GM23338 (cell line): ENCODE measurements around the gene OGT. TPM values are rescaled to one million over a fixed set of nuclear protein-coding genes. Genes with fewer than 3 reads are reported as not detected.
A peak's percentile ranks its signal among the peaks of the same experiment; 100 is the strongest.

ENCODE experiments used
- ATAC-seq: fragments of 200-7000 bp; cut with Tn5 transposase; 3 replicates; pipeline ENCODE4 v1.9.1; 2020
- DNase-seq: peaks from one replicate; pipeline ENCODE4 v3.0.0-alpha.2; 2015; ENCODE audit warnings: low spot score
- H2AFZ ChIP-seq: fragments of 200-600 bp; sonication (generic); 2 replicates; pipeline ENCODE4 v1.8.0; 2016; ENCODE audit warnings: antibody characterized with exemption, mild to moderate bottlenecking, moderate library complexity
- H3F3A ChIP-seq: fragments of 200-600 bp; sonication (generic); replicated peaks from 2 replicates; pipeline ENCODE4 v1.8.0; 2017; ENCODE audit warnings: antibody characterized with exemption, mixed run types, low read depth
- H3K27ac ChIP-seq: fragments of 200-600 bp; sonication (generic); 2 replicates; pipeline ENCODE4 v1.6.1; 2016; ENCODE audit warnings: low read depth
- H3K27me3 ChIP-seq: fragments of 200-600 bp; sonication (generic); 2 replicates; pipeline ENCODE4 v1.8.0; 2016; ENCODE audit warnings: mild to moderate bottlenecking, mixed run types, moderate library complexity; ENCODE audit not compliant: insufficient read depth
- H3K36me3 ChIP-seq: fragments of 200-600 bp; sonication (generic); 2 replicates; pipeline ENCODE4 v1.8.0; 2016; ENCODE audit warnings: mild to moderate bottlenecking; ENCODE audit not compliant: insufficient read depth
- H3K4me1 ChIP-seq: fragments of 200-600 bp; sonication (generic); 2 replicates; pipeline ENCODE4 v1.8.0; 2016; ENCODE audit warnings: mild to moderate bottlenecking, moderate library complexity; ENCODE audit not compliant: insufficient read depth
- H3K4me2 ChIP-seq: fragments of 200-600 bp; sonication (generic); 2 replicates; pipeline ENCODE4 v1.7.1; 2017; ENCODE audit warnings: mixed run types
- H3K4me3 ChIP-seq: fragments of 200-600 bp; sonication (generic); 2 replicates; pipeline ENCODE4 v1.6.1; 2016; ENCODE audit warnings: mixed run types
- H3K79me2 ChIP-seq: fragments of 200-600 bp; sonication (generic); replicated peaks from 2 replicates; pipeline ENCODE4 v1.8.0; 2017; ENCODE audit warnings: mild to moderate bottlenecking; ENCODE audit not compliant: insufficient read depth
- H3K9me2 ChIP-seq: fragments of 200-600 bp; sonication (generic); 2 replicates; pipeline ENCODE4 v1.8.0; 2017; ENCODE audit not compliant: insufficient read depth
- H4K20me1 ChIP-seq: fragments of 200-600 bp; sonication (generic); replicated peaks from 2 replicates; pipeline ENCODE4 v1.8.0; 2017; ENCODE audit warnings: mild to moderate bottlenecking; ENCODE audit not compliant: insufficient read depth
- H3K27ac Mint-ChIP-seq: 2 replicates; pipeline ENCODE4 v1.8.0; 2020; ENCODE audit warnings: inconsistent platforms, mild to moderate bottlenecking, moderate library complexity, mixed read lengths
- H3K27me3 Mint-ChIP-seq: 3 replicates; pipeline ENCODE4 v1.8.0; 2022; ENCODE audit warnings: low read depth, mild to moderate bottlenecking, moderate library complexity, mixed read lengths, inconsistent platforms; ENCODE audit not compliant: insufficient read depth, poor library complexity
- H3K36me3 Mint-ChIP-seq: 3 replicates; pipeline ENCODE4 v1.8.0; 2021; ENCODE audit warnings: low read depth, mild to moderate bottlenecking, inconsistent platforms, moderate library complexity, mixed read lengths
- H3K4me1 Mint-ChIP-seq: 3 replicates; pipeline ENCODE4 v1.8.0; 2020; ENCODE audit warnings: mild to moderate bottlenecking, inconsistent platforms, mixed read lengths
- H3K4me3 Mint-ChIP-seq: 3 replicates; pipeline ENCODE4 v1.8.0; 2021; ENCODE audit warnings: moderate library complexity, mild to moderate bottlenecking, inconsistent platforms, mixed read lengths
- H3K9me3 Mint-ChIP-seq: 3 replicates; pipeline ENCODE4 v1.8.0; 2020; ENCODE audit warnings: moderate library complexity, mild to moderate bottlenecking, inconsistent platforms, mixed read lengths
- CREB1 ChIP-seq: fragments of 250-450 bp; sonication (Bioruptor Pico); IDR thresholded peaks from 2 replicates; pipeline ENCODE4 v1.5.0; 2020; ENCODE audit warnings: low read depth, mild to moderate bottlenecking, moderate library complexity
- ETS1 ChIP-seq: IDR thresholded peaks from 2 replicates; pipeline ENCODE4 v1.6.1; 2016; ENCODE audit warnings: antibody characterized with exemption
- EZH2phosphoT487 ChIP-seq: fragments of 200-600 bp; sonication (generic); IDR thresholded peaks from one replicate; pipeline ENCODE4 v1.8.1; 2018; ENCODE audit warnings: antibody characterized with exemption; ENCODE audit not compliant: unreplicated experiment
- JUNB ChIP-seq: IDR thresholded peaks from one replicate; pipeline ENCODE4 v1.6.1; 2016; ENCODE audit warnings: antibody characterized with exemption; ENCODE audit not compliant: unreplicated experiment
- NANOG ChIP-seq: IDR thresholded peaks from 2 replicates; pipeline ENCODE4 v1.6.1; 2016; ENCODE audit warnings: antibody characterized with exemption, borderline replicate concordance
- POLR2AphosphoS5 ChIP-seq: IDR thresholded peaks from 2 replicates; pipeline ENCODE4 v1.6.1; 2016; ENCODE audit warnings: antibody characterized with exemption, low read depth
- STAT1 ChIP-seq: IDR thresholded peaks from one replicate; pipeline ENCODE4 v1.6.1; 2016; ENCODE audit warnings: antibody characterized with exemption; ENCODE audit not compliant: unreplicated experiment
- ZNF114 ChIP-seq: fragments of 250-450 bp; sonication (Bioruptor Pico); IDR thresholded peaks from 2 replicates; pipeline ENCODE4 v1.5.0; 2020; ENCODE audit warnings: mild to moderate bottlenecking, moderate library complexity
- polyA plus RNA-seq: library from polyadenylated mRNA; unstranded; fragments of >200 nt; fragmentation: Nextera tagmentation; extraction: Ambion mirVana; gene quantifications from 2 replicates; pipeline ENCODE4 v1.2.1, GENCODE V29; 2016
- total RNA-seq: library from RNA; depleted of rRNA; stranded (reverse); fragments of >200 nt; shearing (Covaris generic); gene quantifications from 2 replicates; pipeline ENCODE4 v1.2.3, GENCODE V29; 2014
- TF ChIP-seq, protein P1 (sequence below): IDR thresholded peaks from one replicate; pipeline ENCODE4 v1.6.1; 2018; ENCODE audit warnings: antibody characterized with exemption; ENCODE audit not compliant: unreplicated experiment
- TF ChIP-seq, protein P2 (sequence below), 2 experiments: fragments of 200-600 bp in 1 of 2; sonication (generic) in 1 of 2; conservative IDR thresholded peaks; 2 replicates each; pipeline versions ENCODE4 v1.5.1 to v1.6.1; 2016 to 2017; ENCODE audit warnings: antibody characterized with exemption in 2 of 2, low read depth in 2 of 2, mild to moderate bottlenecking in 2 of 2, moderate library complexity in 1 of 2

Gene OGT
- total and polyA plus RNA-seq, 2 experiments from 2014 or later: 43.3 to 163 TPM

DNA sequence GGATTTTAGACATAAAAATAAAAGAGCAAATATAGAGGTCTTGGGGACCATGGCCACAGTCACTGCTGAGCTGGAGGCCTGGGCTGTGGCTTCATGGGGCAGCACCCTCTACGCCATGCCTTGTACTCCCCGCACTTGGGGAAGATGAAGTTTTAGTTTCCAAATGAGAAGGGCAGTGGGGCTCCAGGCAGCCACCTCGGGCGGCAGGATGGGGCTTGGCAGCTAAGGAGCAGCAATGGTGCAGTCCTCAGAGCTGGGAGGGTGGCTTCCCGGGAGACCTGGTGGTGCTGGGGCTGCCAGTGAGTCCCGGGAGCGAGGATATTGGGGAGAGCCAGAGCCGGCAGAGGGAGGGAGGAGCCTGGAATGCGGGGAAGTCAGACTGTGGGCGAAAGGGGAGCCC is 83.0 kb downstream of the OGT start (continued):
- TF ChIP-seq, protein P1, sequence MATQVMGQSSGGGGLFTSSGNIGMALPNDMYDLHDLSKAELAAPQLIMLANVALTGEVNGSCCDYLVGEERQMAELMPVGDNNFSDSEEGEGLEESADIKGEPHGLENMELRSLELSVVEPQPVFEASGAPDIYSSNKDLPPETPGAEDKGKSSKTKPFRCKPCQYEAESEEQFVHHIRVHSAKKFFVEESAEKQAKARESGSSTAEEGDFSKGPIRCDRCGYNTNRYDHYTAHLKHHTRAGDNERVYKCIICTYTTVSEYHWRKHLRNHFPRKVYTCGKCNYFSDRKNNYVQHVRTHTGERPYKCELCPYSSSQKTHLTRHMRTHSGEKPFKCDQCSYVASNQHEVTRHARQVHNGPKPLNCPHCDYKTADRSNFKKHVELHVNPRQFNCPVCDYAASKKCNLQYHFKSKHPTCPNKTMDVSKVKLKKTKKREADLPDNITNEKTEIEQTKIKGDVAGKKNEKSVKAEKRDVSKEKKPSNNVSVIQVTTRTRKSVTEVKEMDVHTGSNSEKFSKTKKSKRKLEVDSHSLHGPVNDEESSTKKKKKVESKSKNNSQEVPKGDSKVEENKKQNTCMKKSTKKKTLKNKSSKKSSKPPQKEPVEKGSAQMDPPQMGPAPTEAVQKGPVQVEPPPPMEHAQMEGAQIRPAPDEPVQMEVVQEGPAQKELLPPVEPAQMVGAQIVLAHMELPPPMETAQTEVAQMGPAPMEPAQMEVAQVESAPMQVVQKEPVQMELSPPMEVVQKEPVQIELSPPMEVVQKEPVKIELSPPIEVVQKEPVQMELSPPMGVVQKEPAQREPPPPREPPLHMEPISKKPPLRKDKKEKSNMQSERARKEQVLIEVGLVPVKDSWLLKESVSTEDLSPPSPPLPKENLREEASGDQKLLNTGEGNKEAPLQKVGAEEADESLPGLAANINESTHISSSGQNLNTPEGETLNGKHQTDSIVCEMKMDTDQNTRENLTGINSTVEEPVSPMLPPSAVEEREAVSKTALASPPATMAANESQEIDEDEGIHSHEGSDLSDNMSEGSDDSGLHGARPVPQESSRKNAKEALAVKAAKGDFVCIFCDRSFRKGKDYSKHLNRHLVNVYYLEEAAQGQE: no peak
- TF ChIP-seq STAT1 (no peak), EZH2phosphoT487 (no peak), POLR2AphosphoS5 (no peak), CREB1 (no peak), NANOG (no peak)
- TF ChIP-seq, protein P2, sequence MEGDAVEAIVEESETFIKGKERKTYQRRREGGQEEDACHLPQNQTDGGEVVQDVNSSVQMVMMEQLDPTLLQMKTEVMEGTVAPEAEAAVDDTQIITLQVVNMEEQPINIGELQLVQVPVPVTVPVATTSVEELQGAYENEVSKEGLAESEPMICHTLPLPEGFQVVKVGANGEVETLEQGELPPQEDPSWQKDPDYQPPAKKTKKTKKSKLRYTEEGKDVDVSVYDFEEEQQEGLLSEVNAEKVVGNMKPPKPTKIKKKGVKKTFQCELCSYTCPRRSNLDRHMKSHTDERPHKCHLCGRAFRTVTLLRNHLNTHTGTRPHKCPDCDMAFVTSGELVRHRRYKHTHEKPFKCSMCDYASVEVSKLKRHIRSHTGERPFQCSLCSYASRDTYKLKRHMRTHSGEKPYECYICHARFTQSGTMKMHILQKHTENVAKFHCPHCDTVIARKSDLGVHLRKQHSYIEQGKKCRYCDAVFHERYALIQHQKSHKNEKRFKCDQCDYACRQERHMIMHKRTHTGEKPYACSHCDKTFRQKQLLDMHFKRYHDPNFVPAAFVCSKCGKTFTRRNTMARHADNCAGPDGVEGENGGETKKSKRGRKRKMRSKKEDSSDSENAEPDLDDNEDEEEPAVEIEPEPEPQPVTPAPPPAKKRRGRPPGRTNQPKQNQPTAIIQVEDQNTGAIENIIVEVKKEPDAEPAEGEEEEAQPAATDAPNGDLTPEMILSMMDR (conservative IDR thresholded peaks at IDR 0.05; ENCODE audit: low read depth in 2 of 2): no peak

DNA sequence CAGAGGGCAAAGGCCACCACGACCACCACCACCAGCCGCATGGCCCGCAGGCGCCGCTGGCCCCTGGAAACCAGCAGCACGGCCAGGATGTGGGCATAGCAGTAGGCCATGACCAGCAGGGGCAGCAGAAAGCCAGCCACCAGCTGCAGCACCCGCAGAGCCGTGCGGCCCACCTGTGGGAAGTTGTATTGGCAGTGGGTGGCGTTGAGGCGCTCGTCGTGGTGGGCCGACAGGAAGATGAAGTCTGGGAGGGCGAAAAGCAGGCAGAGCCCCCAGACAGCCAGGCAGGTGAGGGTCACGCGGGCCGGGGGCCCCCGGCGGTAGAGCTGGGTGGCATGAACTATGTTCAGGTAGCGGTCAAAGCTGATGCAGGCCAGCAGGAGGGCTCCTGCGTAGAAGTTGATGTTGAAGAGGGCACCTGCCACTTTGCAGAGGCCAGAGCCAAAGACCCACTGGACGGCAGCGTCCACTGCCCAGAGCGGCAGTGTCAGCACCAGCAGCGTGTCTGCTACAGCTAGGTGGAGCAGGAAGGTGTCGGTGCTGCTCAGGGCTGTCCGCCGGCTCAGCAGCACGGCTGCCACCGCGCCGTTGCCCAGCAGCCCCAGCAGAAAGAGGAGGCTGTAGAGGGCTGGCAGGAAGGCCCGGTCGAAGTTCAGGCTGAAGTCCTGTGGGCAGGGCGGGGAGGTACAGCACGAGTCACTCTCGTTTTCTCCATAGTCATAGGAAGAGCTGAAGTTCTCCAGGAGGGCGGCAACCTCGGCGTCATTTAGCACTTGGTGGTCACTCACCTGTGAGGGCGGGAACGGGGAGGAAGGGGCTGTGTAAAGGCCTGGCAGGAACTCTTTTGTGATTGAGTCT is 84.0 kb downstream of the OGT start:
- Mint-ChIP-seq H3K27me3 (peaks cover 2% of the 10 kb centered on the region), H3K27ac (no peak overlapping the region; the same call in 1 of the 2 replicates), H3K36me3 (peaks cover 12% of the 10 kb centered on the region), H3K4me1 (no peaks in the 10 kb centered on the region), H3K4me3 (no peak overlapping the region), H3K9me3 (no peaks in the 10 kb centered on the region; the same call in 2 of the 3 replicates)
- Histone ChIP-seq H3K9me2 (no peaks in the 10 kb centered on the region), H3K36me3 (no peaks in the 10 kb centered on the region), H3K79me2 (no peaks in the 10 kb centered on the region), H3F3A (no peaks in the 10 kb centered on the region), H3K4me3 (no peak overlapping the region), H2AFZ (no peak overlapping the region), H3K27ac (no peak overlapping the region), H3K4me1 (no peaks in the 10 kb centered on the region), H3K4me2 (no peak overlapping the region), H3K27me3 (no peaks in the 10 kb centered on the region), H4K20me1 (no peaks in the 10 kb centered on the region)
- DNase-seq (peak; percentile 8), ATAC-seq (peak; percentile 77)
- TF ChIP-seq JUNB: no peak
- TF ChIP-seq EZH2phosphoT487: no peak
- TF ChIP-seq POLR2AphosphoS5: no peak
- TF ChIP-seq STAT1: no peak
- TF ChIP-seq ETS1: no peak
- no peak for TF ChIP-seq NANOG
- TF ChIP-seq, protein P2 (conservative IDR thresholded peaks at IDR 0.05; ENCODE audit: low read depth in 2 of 2): peak in 1 of 2 experiments; percentile 32; a peak in 1 of 4 replicates
- no peak for TF ChIP-seq ZNF114
